Activated effector memory CD4-positive, alpha-beta T cell treated with Interleukin-2 at 50 U/mL for 16 hours (primary cell): ENCODE results near the gene TEX35.

Experiments
- DNase-seq: peaks from one replicate; pipeline ENCODE4 v3.0.0-alpha.2; 2020

The TEX35 gene

DNA sequence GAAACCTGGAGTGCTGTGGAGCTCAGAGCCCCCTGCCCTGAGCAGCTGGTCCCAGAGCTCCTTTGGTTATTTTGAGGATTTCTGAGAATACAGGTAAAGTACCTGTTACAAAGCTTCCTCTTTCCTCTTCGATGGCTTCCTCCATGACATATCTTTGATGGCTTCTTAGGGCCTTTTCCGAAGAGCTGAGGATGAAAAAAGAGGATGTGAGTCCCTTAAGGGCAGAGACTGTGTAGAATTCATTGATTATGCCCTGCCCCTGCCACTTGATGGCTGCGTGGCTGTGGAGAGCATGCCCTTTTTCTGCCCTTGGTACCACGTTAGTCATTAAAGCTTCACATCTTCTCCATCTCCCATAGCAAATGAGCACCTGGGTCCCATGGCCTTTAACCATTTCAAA lies 14.2 kb downstream of the TEX35 start:
- no peak for DNase-seq

DNA sequence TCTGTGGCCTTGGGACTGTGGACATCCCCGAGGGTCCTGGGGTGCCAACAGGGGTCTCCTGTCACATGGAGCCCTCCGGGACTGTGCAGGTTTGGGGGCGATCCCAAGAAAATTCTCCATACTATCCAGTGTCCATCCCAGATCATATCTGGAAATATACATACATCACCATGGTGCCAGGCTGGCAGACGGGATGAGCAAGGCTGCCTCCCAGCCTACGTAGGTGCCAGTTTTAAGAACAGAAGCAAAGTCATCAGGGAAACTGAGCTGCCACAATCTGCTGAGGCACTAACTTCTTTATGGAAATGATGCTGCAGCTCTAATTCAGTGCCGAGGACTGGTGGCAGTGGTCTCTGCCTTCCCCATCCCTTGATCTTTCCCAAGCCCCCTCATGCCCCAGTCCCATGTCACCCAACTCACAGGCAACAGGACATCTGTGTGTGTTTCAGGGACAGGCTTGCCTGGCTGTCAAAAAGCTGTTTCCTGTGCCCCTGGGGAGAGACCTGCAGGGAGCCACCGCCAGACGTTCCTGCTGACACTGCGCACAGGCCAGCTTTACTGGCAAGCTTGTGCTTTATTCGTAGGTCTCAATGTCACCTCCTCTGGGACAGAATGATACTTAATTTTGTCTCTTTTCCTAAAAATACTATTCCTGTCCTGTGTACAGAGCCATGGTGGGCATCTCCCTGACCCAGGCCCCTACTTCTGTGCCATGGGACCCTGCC lies 15.5 kb downstream of the TEX35 start:
- DNase-seq: no peak

DNA sequence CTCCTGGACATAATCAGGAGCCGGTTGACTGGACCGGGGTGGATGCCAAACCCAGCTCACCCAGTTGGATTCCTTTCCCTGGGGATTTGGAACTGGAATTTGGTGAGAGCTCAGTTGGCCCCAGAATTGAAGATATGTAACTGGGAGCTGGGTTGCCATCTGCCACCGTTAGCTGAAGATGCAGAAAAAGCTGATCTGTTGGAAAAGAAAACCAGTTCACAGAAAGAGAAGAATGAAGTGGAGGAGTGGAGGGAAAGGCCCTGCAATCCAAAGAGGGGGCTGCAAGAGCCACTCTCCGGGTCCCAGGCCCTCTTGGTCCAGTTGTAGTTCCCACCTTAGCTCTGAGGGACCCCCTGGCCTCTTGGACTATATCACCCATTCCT lies 16.0 kb downstream of the TEX35 start:
- no peak for DNase-seq

DNA sequence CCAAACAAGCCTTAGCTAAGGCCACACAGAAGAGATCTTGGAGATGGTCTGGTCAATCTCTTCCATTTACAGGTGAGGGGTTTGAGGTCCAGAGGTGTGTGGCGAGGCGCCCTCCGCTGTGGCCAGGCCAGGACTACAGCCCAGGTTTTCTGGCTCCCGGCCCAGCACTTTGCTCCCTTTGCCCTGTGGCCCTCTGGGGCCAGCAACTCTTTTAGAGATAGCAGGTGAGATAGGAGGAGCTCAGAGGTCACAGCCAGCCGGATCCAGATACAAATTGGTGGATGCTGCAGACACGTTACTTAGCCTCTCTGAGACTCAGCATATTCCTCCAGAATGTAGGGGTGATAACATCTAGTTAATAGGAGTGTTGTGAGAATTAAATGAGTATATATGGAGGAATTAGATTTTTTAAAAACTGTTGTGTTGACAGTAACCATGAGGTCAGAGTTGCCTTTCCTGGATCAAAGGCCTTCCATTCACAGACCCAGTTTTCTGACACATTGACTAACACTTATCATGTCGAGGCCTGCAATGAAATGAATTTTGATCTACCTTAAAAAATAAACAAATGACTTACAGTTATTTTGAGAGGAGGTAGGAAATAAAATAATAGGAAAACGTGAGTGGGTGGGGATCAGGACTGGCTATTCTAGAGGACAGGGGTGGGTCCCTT lies 16.6 kb downstream of the TEX35 start:
- no peak for DNase-seq

DNA sequence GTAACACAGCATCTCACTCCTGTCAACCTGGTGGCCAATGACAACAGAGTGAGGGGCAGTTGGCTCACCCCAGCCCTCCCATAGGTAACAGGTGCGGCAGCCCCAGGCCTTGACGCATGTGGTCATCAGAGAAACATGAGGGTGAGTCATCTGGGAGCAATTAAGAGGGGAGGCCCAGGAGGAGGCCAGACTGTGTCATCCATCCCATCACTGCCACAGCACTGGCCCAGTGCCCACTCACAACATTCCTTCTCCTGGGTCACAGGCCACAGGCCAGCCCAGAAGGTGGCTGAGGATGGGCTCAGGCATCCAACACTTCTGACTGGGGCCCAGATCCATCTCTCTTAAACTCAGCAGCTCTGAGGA lies 17.1 kb downstream of the TEX35 start:
- no peak for DNase-seq

DNA sequence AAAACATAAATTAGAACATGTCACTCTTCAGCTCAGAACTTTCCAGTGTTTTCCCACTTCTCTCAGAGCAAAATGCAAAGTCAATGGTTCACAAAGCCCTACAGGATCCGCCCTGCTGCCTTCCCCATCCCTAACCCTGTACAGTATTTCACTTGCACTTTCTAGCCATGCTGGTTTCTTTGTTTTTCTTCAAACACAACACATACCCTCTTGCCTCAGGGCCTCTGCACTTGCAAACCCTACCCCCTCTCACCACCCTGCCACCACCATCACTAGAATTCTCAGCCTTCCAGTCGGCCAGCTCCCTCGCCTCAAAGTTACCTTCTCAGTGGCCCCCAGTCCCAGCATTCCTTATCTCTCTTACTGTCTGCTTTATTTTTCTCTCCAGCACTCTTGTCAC lies 17.6 kb downstream of the TEX35 start:
- no peak for DNase-seq

DNA sequence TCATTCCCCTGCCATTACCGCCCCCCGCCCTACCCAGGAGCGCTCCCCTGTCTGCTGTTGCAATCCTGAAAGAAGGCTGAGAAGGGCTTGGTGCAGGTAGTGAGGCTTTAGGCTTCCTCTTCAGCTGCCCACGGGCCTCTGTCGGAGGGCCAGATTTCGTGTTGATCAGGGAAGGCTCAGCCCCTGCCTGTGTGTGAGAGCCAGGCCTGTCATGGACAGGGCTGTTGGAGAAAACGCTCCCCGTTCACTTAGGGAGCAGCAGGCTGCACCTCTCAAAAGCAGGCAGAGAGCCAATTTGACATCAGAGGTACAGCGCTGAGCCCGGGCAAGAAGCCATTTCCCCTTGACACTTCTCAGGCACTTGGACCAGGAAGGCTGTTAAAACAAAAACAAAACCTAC lies 19.0 kb downstream of the TEX35 start:
- no peak for DNase-seq

DNA sequence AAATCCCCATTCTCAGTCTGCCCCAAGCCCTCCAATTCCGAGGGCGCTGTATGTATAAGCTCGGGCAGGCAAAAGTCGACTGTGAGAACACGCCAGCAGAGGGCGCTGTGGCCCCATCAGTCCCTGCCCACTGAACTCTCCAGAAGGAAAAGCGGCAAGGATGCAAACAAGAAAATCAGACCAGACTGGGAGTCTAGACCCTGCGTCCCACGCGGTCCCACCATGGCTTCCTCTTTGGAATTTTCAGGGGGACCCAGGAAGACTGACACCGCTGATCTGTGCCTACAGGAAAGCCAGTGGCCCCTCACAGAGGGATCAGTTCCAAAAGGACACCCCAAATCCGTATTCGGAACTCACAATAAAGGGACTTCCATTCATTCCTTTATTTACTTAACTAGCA lies 19.5 kb downstream of the TEX35 start:
- DNase-seq: peak; percentile 49

DNA sequence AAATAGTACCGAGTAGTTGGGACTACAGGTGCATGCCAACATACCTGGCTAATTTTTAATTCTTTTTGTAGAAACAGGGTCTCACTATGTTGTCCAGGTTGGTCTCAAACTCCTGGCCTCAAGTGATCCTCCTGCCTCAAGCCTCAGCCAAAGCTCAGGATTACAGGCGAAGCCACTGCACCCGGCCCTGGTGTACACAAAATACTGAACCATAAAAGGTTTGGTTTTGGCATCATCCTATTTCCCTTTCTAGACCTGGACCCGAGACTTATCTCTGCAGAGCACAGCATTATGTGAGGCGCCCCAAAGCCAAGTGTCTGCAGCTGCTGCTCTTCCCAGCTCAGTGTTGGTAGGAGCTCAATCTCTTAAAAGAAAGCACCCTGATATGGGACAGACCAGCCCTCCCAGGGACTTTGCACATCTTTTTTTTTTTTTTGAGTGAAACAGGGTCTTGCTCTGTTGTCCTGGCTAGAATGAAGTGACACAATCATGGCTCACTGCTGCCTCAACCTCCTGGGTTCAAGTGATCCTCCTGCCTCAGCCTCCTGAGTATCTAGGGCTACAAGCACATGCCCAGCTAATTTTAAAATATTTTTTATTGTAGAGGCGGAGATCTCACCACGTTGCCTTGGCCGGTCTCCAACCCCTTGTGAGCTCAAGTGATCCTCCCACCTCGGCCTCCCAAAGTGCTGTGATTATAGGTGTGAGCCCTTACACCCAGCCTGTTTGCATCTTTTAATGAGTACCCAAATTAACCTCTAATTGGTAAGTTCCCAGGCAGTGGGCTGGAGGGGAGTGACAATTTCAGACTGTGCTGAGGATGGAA lies 20.4 kb downstream of the TEX35 start:
- DNase-seq: no peak

DNA sequence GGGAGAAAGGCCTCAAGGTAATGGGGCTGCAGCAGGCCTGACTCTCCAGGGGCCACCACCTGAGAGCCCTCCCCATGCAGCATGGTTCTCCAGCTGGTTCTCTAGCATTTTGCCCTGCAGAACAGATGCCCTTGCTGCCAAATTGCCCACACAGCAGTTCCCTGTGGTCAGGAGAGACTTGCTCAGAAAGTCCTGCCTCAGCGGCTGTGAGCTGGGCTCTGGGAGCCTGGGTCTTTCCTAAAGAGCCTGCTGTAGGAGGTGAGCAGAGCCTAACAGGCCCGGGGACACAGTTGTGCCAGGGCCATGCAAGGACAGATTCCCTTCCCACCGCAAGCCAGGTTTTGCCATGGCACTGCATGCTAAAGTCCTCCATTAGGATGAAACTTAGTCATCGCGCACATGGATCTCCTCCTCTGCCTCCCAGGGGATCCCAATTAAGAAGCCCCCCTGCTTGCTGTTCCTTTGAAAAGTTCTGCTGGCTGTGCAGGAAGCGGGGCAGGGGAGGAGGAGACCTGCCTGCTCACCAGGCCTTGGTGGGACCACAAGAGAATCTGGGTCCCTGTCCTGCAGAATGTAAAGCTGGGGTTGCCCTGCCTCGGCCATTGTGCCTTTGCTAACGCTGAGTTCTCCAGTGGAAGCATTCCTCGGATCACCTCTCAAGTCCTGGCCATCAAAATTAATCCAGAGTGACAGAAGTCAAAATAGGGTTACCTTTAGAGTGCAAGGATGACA lies 21.4 kb downstream of the TEX35 start:
- no peak for DNase-seq

DNA sequence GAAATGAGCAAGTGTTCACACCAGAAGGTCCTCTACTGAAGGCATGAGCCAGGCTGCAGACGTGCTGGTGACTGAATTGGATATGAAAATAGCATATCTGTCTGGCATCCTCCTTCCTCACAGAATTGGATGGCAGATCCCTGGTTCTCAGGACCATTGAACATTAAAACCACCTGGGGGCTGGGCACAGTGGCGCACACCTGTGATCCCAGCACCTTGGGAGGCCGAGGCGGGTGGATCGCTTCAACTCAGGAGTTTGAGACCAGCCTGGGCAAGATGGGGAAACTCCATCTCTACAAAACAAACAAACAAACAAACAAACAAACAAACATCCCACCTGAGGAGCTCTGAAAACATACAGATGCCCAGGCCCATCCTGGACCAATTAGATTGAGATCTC lies 23.4 kb downstream of the TEX35 start:
- DNase-seq: no peak

DNA sequence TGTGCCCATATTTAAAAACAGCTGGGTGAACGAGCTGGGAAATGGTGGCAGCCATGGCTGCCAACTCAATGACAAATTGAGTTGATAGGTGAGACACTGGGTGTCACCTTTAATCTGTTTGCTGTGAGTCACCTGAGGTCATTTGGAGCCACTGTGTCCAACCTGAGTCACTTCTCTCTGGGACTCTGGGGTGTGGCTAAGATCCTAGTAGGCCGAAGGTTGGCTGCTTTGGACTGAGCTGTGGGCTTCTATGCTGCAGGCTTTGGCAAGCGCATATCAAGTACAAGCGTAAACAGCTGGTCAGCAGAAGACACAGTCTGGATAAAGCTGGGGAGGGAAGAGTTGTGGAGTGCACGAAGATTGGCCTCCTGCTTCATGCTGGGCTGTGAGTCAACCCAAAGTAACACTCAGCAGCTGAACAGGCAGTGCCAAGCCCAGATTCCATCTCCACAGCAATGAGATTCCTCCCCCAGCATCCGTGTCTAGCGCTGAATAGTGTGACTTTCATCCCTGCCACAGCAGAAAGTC lies 24.0 kb downstream of the TEX35 start:
- DNase-seq: no peak

DNA sequence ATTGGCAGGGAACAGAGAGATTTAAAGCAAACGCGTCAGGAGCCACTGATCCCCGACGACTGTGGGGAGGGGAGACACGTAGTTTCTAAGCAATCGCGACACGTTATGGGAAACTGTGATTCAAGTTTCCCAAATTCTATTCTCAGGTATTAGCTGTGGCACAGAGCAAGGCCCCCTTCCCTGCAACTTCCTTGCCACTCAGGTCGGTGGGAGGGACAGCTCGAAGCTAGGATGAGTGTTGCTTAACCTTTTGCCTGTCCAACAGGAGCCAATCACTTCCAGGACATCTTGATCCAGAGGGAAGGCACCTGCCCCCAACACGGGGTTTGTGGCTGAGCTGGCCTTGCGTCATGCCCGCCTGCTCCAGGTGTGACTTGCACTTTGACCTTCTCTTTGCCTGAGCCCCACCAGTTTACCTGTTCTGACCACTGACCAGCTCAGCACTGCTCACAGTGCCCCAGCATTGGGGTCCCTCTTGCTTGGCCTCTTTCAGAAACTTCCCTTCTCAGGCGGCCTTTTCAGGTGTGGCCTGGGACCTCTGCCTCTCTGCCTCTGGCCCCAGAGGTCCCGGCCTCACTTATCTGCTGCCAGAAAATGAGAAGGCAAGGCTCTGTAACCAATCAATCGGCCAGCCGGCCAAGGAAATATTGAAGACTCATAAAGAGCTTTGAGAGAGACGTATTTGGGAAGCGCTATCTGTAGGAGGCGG lies 24.6 kb downstream of the TEX35 start:
- no peak for DNase-seq

DNA sequence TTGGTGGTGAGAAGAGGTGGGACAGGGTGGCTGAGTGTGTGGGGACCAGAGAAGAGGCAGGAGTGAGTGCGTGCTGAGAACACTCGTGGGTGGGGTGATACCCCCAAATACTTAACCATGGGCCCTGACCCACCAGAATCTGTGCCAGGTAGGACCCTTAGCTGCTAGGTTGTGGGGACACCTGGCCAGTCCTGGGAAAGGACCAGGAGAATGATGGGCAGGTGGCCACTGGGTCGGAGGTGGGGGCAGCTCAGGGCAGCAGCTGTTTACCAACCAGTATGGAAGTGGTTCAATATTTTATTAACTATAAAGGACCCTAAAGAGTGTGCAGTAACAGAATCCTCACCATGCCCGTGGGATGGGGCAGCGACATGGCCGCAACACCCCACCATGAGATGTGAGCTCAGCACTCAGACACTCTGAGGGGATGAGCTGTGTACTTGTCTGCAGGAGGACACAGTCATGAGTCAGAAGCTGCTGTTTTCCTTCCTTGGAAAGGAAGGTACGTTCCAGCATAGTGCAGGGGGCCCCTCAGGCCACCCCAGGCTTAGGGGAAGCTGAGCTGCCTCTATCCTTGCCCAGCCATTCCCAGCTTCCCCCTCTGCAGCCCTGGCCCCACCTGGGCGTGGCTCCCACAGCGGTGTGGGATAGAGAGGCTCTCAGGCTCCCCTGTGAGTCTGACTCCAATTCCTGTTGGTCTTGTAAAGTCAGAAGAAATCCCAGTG lies 25.4 kb downstream of the TEX35 start:
- DNase-seq: no peak

DNA sequence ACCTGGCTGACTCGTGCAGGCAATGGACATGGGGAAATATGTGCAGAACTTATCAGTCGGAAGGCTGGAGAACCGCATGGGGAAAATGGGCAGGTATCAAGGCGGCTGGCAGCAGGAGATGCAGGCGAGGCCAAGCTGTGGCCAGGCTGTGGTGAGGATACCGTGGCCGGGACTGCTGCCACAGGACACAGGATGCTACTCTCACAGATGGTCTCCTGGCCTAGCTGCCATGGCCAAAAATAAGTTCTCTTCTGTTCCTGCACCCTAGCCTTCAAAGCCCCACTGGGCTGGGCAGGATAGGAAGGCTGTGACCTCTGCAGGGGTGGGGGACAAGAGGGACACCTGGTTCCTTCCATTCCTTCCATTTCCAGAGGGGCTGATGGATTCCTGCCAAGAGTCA lies 26.4 kb downstream of the TEX35 start:
- no peak for DNase-seq

DNA sequence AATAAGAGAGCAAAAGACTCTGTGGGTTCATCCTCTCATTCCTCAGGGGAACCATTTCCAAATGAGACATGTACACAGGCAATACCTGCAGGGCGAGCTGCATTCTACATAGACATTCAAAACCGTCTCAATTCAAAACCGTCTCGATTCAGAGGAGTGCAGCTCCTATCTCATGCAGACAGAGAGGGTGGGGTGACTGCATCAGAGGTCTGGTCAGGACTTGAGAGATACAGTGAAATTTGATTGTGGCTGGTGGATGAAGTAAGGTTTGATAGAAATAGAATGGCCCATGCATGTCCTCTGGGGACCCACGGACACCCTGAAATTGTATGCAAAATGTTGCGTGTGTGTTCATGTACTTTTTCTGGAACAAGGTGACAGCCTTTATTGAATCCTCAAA lies 27.3 kb downstream of the TEX35 start:
- DNase-seq: no peak

DNA sequence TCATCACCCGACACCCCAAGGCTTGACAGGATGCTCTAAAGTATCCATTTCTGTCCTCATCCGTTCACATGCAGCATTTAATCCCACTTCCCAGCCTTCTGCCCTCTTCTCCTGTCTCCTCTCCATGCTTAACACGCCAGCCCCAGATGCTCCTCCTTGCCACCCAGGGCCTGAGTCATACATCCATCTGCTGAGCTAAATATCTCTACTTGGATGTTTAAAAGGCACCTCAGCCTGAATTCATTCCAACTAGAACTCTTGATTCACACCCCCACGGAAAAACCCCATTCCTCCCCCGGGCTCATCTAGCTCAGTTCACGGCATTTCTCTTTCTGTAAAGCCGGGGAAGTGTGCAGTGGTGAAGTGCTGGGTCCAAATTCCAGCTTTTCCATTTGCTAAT lies 27.7 kb downstream of the TEX35 start:
- DNase-seq: no peak

DNA sequence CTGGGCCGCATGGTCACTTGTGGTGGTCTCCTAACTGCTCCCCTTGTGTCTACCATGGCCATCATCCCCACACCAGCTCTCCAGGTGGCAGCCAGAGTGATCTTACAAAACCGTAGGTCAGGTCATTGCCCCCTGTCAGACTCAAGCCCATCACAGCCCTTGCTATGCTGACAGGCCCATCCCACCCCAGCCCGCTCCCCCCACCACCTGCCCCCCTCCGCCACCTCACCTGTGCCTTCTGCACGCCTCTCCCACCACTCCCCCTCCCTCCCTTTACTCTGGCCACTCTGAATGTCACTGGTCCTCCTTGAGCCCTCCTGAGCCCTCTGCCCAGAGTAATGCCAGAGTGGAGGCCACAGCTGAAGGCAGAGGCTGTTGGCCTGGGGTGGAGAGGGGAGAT lies 28.5 kb downstream of the TEX35 start:
- DNase-seq: no peak

DNA sequence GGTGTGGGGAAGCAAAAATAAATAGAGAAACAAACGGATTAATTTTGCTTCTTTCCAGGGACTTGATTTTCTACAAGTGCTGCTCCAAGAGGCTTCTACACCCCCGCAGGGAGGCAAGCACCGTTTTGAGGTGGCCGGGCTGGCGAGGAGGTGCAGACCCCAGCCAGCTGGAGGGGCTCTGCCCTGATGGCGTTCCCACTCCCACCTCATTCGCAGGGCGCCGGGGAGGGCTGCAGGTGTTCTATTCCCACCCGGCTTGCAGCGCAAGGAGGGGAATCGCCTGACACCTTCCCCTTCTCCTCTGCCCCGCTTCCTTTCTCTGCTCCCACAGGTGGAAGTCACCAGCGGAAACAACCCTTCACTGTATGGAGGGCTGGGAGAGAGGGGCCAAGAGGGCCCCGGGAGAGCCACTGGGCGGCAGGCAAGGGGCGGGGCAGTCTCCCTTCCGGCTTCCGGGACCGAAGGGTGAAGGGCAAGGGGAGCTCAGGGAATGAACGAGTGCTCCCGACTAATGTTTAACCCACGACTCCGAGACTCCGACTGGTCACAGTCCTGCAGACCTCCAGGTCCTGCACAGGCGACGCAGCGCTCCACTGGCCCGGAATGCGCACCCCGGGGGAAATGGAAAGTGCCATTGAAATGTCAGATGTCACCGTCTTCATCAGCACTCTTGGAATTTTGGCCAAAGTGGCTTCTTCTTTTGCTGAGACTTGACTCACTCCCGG lies 29.1 kb downstream of the TEX35 start:
- peak; percentile 23 for DNase-seq

DNA sequence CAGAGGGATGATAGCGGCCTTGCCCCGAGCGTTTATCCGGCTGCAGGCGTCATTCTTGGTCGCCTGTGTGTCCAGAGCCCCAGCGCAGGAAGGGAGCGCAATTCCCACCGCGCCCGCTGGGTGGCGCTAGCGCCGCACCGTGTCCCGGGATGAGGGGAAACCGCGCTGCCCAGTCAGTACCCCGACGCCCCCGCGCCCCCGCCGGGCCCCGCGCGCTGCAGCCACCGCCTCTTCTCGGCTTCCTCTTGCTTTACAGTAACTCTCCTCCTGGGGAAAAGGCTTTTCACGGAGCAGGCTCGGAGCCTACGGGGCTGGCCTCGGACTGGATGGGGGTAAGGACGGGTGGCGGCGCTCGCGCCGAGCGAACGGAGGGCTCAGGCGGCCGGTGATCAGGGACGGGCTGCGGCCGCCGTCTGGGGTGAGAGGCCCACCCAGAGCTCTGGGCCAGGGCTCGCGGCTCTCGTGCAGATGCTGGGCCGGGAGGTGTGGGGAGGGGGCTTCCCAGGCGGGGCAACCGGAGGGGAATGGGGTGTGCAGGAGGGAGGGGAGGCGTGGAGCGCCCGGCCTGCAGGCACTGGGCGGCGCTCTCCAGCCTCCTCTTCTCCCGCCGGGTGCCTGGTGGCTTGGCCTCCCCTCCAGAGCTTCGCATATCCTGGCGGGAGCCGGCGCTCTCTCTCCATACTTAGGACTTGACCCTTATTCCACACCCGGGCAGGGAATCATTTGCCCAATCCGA lies 29.8 kb downstream of the TEX35 start:
- peak; percentile 81 for DNase-seq

DNA sequence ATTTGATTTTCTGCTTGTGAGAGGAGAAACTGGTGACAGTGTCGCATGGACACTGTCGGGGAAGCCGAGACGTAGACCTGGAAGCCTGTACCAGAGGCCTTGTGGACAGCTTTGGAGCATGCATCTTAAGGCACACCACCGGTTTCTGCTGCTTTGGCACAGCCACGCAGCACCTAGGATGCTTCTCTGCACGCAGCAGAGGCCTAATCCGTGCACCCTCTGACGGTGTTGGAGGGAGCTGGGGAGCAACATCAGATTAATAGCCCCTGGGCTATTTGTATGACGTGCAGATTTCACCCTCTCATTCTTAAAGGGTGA lies 30.3 kb downstream of the TEX35 start:
- DNase-seq: no peak
